Stimulated activated memory B cell treated with anti-CD40 and anti-IgM and Interleukin-4, amounts not matched to agents 10 μg/mL and 1 μg/mL and 100 μg/mL, for 72 hours (primary cell): Measurements from ENCODE around the gene MALAT1.
A peak's percentile ranks its signal among the peaks of the same experiment; 100 is the strongest.

ENCODE experiments used
- ATAC-seq: fragments of 150-1000 bp; cut with Tn5 transposase; 2 replicates; pipeline ENCODE4 v1.10.0; 2021
- H3K27ac Mint-ChIP-seq: one replicate; pipeline ENCODE4 v1.8.0; 2022; ENCODE audit warnings: mild to moderate bottlenecking, mixed read lengths
- H3K27me3 Mint-ChIP-seq: one replicate; pipeline ENCODE4 v1.8.0; 2022; ENCODE audit warnings: mixed read lengths
- H3K36me3 Mint-ChIP-seq: one replicate; pipeline ENCODE4 v1.8.0; 2022; ENCODE audit warnings: mixed read lengths
- H3K4me1 Mint-ChIP-seq: one replicate; pipeline ENCODE4 v1.8.0; 2022; ENCODE audit warnings: mixed read lengths
- H3K4me3 Mint-ChIP-seq: one replicate; pipeline ENCODE4 v1.8.0; 2022; ENCODE audit warnings: mild to moderate bottlenecking, moderate library complexity, mixed read lengths
- H3K9me3 Mint-ChIP-seq: one replicate; pipeline ENCODE4 v1.8.0; 2022; ENCODE audit warnings: mixed read lengths

Gene MALAT1

DNA sequence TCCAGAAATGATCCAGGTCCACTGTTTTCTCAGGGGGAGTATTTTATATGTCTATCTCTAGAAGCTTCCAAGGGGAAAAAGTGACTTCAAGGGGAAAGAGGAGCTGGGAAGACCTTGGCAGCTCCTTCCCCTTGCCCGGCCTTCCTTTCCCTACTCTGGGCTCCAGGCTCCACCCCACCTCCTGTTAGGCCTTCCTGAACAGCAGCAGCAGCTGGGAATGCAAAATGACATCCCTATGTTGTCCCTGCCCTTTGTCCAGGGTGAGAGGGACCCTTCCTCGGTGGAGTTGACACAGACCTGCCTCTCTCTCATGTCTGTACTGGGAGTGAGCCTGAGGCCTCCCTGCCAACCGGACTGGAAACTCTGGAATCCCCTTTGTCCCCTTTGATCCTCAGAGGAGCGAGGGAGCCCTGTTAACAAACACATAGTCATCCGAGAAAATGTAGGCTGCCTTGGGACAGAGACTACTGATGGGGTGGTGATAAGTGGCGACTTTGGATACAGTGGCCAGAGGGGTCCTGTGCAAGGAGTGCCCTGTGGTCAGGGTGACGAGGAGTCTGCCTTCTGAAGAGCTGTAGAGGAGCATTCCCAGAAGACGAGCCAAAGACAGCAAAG is 9.0 kb upstream of the MALAT1 start:
- peak overlapping the region; percentile 95 for H3K27ac Mint-ChIP-seq
- no peaks in the 10 kb centered on the region for H3K9me3 Mint-ChIP-seq
- H3K36me3 Mint-ChIP-seq = no peaks in the 10 kb centered on the region
- no peaks in the 10 kb centered on the region for H3K27me3 Mint-ChIP-seq
- ATAC-seq = no peak
- H3K4me1 Mint-ChIP-seq = peaks cover 75% of the 10 kb centered on the region
- no peak overlapping the region for H3K4me3 Mint-ChIP-seq

DNA sequence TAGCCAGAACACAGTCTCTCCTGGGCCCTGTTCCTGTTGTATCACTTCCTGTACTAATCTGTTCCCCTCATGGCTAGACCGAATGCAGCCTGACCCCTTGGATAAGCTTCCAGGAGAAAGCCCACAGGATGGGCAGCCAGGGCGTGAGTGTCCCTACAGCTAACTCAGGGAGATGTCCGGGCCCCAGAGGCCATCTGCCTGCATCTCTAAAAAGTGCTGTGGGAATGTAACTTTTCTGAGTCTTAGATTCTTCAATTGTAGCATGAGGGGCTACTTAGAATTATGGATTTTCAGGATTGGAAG is 7.7 kb upstream of the MALAT1 start:
- Mint-ChIP-seq H3K27ac (peak overlapping the region; percentile 95), H3K36me3 (no peaks in the 10 kb centered on the region), H3K9me3 (no peaks in the 10 kb centered on the region), H3K4me1 (peaks cover 78% of the 10 kb centered on the region), H3K27me3 (no peaks in the 10 kb centered on the region), H3K4me3 (no peak overlapping the region)
- ATAC-seq = no peak

DNA sequence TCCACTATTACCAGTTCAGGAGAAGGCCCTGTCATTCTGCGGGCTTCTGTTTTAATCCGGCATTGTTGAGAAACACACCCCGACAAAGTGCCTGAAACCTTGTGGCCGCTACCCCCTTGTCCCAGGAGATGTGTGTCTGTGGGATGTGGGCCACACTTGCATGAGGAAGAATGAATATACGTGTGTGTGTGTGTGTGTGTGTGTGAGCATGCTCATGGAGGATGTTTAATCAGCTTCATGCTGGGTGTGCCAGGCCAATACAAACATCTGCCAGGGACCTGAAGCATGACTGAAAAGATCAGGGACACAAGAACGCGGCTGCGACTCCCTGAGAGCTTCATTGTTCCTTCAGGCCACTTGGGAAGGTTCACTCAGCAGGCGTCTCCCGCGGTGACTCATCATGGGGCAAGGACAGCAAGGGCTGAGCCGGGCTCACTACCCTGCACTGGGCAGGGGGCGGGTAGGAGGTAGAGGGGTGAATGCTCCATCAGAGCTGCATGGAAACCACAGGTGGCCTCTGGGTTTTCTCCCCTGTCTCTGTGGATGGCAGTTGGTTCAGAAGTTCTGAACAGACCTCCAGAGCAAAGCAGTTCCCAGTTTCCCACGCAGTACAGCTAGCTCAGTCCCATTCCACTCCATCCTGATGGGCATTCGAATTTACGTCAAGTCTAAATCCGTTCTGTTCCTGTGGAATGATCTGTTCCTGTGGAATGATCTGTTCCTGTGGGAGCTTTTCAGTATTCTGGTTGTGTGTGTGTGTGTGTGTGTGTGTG is 7.0 kb upstream of the MALAT1 start:
- peak; percentile 12 for ATAC-seq
- peaks cover 83% of the 10 kb centered on the region for H3K4me1 Mint-ChIP-seq
- peak overlapping the region; percentile 59 for H3K4me3 Mint-ChIP-seq
- peak overlapping the region; percentile 95 for H3K27ac Mint-ChIP-seq
- no peaks in the 10 kb centered on the region for H3K36me3 Mint-ChIP-seq
- H3K27me3 Mint-ChIP-seq = no peaks in the 10 kb centered on the region
- H3K9me3 Mint-ChIP-seq = no peaks in the 10 kb centered on the region

DNA sequence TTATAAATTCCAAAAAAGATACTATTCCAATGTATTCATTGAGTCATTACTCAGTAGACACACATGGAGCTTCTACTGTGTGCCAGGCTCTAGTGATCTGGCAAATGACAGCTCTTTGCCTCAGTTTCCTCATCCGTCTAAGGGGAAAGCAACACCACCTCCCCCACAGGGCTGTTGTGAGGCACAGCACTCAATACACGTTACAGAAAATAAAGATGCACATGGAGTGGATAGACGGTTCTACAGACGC is 6.5 kb upstream of the MALAT1 start:
- H3K27ac Mint-ChIP-seq = peak overlapping the region; percentile 95
- H3K36me3 Mint-ChIP-seq = no peaks in the 10 kb centered on the region
- H3K27me3 Mint-ChIP-seq = no peaks in the 10 kb centered on the region
- peaks cover 83% of the 10 kb centered on the region for H3K4me1 Mint-ChIP-seq
- no peak for ATAC-seq
- peak overlapping the region; percentile 59 for H3K4me3 Mint-ChIP-seq
- no peaks in the 10 kb centered on the region for H3K9me3 Mint-ChIP-seq

DNA sequence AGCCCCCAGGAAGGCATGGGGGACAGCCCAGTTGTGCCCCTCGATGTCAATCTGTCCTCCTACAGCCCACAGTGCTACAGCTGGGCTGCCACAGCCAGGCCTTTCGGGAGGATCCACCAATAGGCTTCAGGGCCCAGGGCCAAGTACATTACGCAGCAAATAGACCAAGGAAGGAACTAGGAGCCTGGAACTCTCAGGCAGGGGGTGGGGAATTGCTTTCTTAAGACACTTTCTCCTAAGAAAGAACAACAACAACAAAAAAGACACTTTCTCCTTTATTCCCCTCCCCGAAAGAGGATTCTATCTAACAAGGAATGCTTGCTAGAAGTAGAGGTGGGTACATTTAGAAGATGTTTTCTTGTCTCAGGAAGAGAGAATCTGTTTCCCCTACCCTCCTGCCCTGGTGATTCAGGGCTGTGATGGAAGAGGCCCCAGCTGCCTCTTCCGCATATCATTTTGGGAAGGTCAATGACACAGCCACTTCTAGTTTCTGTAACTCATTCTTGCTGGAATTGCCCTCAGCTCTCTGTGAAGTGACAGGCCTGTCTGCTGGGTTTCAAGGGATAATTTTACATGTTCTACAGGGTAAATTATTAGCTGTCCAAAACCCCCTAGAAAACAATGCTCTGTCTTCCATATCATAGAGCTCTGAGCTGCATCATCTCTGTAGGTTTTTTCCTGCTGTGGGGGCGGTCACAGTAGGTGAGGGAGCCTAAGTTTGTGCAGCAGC is 6.0 kb upstream of the MALAT1 start:
- H3K9me3 Mint-ChIP-seq = no peaks in the 10 kb centered on the region
- ATAC-seq = peak; percentile 62
- H3K4me3 Mint-ChIP-seq = peak overlapping the region; percentile 64
- H3K4me1 Mint-ChIP-seq = peaks cover 79% of the 10 kb centered on the region
- peak overlapping the region; percentile 95 for H3K27ac Mint-ChIP-seq
- H3K27me3 Mint-ChIP-seq = no peaks in the 10 kb centered on the region
- H3K36me3 Mint-ChIP-seq = no peaks in the 10 kb centered on the region

DNA sequence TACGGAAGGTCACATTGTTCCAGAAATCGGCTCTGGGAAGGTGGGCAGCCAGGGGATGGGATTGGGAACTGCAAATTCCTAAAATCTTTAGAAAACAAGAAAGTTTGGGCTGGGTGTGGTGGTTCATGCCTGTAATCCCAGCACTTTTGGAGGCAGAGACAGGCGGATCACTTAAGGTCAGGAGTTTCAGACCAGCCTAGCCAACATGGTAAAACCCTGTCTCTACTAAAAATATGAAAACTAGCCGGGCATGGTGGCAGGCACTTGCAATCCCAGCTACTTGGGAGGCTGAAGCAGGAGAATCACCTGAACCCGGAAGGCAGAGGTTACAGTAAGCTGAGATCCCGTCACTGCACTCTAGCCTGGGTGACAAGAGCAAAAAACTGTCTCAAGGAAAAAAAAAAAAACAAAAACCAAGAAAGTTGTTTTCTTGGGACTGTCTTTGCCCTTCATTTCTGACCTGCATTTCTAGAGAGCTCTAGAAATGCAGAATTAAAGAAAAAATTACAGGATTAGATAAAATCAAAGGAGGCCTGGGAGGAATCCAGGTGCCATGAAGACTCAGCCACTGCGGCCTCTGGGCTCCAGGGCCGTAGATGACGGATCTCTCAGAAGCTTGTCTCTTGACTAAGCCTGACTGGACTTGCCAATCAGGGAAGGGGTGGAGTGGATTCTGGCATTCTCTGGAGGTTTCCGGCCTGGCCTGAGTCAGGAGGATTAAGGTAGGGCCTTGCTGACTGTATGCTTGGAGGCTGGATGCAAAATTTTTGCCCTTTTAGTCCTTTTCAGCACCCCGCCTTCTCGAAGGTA is 5.3 kb upstream of the MALAT1 start:
- no peaks in the 10 kb centered on the region for H3K27me3 Mint-ChIP-seq
- no peaks in the 10 kb centered on the region for H3K36me3 Mint-ChIP-seq
- ATAC-seq = no peak
- peak overlapping the region; percentile 64 for H3K4me3 Mint-ChIP-seq
- peaks cover 71% of the 10 kb centered on the region for H3K4me1 Mint-ChIP-seq
- H3K27ac Mint-ChIP-seq = peak overlapping the region; percentile 95
- H3K9me3 Mint-ChIP-seq = no peaks in the 10 kb centered on the region

DNA sequence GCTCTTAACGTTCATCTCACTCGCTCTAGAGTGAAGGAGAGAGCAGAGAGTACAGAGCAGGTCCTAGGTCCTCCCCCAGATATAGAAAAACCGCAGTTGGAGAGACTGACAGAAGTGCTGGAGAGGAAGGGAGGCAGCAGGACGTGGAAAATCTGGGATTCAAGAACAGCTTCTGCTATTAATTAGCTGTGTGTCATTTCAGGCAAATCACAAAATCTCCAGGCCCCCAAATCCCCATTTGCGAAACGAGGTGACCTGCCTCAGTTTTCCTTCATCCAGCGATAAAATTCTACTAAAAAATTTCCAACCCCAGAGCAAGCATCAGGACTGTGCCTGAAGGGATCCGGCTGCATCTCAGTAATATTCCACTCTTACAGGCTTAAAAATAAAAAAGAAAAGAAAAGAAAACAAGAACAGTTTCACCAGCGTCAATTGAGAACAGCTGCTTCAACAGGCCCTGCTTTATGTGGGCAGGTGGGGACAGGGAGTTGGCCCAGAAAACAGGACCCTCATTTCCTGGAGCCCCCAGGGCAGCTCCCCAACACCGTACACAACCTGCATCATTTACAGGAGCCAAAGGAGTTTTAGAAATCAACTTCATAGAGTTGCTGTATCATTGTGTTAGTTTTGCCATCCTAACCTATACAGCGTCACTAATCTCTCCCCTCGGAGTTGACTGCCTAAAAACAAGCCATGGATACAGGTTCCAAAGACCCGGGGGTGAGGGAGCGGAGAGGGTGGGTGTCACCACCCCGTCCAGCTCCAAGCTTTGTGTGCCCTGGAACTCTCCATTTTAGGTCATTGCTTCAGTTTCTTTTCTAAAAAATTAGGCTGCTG is 2.3 kb upstream of the MALAT1 start:
- Mint-ChIP-seq H3K36me3 (no peaks in the 10 kb centered on the region), H3K27me3 (no peaks in the 10 kb centered on the region), H3K4me3 (no peak overlapping the region), H3K27ac (no peak overlapping the region), H3K9me3 (no peaks in the 10 kb centered on the region), H3K4me1 (peaks cover 48% of the 10 kb centered on the region)
- ATAC-seq = peak; percentile 1

DNA sequence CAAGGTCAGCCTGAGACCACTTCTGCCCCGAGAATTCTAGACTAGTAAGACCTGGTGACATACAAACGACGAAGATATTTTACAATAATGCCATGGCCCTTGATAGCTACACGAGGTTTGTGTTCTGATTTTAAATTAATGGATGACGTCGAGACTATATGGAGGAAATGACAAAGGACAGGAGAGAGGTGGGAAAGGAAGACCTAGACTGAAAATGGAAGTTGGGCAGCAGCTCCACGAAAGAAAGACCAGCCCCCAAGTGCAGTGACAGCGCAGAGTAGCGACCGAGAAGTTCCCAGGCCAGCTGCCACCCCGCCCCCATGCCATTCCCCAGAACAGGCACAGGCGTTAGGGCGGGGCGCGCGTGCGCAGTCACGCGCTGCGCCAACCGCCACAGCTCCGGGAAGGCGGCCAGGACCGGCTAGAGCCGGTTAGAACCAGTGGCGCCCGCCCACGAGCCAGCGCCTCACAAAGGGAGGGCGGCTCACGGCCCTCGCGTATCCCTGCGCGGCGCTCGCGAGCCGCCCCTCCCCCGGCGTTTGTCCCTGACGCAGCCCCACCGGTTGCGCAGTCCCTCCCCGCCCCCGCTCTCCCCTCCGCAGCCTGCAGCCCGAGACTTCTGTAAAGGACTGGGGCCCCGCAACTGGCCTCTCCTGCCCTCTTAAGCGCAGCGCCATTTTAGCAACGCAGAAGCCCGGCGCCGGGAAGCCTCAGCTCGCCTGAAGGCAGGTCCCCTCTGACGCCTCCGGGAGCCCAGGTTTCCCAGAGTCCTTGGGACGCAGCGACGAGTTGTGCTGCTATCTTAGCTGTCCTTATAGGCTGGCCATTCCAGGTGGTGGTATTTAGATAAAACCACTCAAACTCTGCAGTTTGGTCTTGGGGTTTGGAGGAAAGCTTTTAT is 1.5 kb upstream of the MALAT1 start:
- Mint-ChIP-seq H3K27me3 (no peaks in the 10 kb centered on the region), H3K27ac (no peak overlapping the region), H3K9me3 (no peaks in the 10 kb centered on the region), H3K36me3 (no peaks in the 10 kb centered on the region), H3K4me3 (no peak overlapping the region), H3K4me1 (peaks cover 40% of the 10 kb centered on the region)
- ATAC-seq = peak; percentile 88

DNA sequence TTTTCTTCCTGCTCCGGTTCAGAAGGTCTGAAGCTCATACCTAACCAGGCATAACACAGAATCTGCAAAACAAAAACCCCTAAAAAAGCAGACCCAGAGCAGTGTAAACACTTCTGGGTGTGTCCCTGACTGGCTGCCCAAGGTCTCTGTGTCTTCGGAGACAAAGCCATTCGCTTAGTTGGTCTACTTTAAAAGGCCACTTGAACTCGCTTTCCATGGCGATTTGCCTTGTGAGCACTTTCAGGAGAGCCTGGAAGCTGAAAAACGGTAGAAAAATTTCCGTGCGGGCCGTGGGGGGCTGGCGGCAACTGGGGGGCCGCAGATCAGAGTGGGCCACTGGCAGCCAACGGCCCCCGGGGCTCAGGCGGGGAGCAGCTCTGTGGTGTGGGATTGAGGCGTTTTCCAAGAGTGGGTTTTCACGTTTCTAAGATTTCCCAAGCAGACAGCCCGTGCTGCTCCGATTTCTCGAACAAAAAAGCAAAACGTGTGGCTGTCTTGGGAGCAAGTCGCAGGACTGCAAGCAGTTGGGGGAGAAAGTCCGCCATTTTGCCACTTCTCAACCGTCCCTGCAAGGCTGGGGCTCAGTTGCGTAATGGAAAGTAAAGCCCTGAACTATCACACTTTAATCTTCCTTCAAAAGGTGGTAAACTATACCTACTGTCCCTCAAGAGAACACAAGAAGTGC is 661 bp upstream of the MALAT1 start:
- Mint-ChIP-seq H3K9me3 (no peaks in the 10 kb centered on the region), H3K27ac (no peak overlapping the region), H3K4me3 (no peak overlapping the region), H3K4me1 (peaks cover 37% of the 10 kb centered on the region), H3K27me3 (no peaks in the 10 kb centered on the region), H3K36me3 (no peaks in the 10 kb centered on the region)
- ATAC-seq = peak; percentile 7

DNA sequence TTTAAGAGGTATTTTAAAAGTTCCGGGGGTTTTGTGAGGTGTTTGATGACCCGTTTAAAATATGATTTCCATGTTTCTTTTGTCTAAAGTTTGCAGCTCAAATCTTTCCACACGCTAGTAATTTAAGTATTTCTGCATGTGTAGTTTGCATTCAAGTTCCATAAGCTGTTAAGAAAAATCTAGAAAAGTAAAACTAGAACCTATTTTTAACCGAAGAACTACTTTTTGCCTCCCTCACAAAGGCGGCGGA is 193 bp upstream of the MALAT1 start:
- no peak overlapping the region for H3K4me3 Mint-ChIP-seq
- no peaks in the 10 kb centered on the region for H3K27me3 Mint-ChIP-seq
- no peak for ATAC-seq
- peaks cover 37% of the 10 kb centered on the region for H3K4me1 Mint-ChIP-seq
- no peaks in the 10 kb centered on the region for H3K36me3 Mint-ChIP-seq
- H3K9me3 Mint-ChIP-seq = no peaks in the 10 kb centered on the region
- H3K27ac Mint-ChIP-seq = no peak overlapping the region

DNA sequence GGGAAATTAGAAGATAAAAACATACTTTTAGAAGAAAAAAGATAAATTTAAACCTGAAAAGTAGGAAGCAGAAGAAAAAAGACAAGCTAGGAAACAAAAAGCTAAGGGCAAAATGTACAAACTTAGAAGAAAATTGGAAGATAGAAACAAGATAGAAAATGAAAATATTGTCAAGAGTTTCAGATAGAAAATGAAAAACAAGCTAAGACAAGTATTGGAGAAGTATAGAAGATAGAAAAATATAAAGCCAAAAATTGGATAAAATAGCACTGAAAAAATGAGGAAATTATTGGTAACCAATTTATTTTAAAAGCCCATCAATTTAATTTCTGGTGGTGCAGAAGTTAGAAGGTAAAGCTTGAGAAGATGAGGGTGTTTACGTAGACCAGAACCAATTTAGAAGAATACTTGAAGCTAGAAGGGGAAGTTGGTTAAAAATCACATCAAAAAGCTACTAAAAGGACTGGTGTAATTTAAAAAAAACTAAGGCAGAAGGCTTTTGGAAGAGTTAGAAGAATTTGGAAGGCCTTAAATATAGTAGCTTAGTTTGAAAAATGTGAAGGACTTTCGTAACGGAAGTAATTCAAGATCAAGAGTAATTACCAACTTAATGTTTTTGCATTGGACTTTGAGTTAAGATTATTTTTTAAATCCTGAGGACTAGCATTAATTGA is 1.0 kb downstream of the MALAT1 start:
- Mint-ChIP-seq H3K4me1 (peaks cover 37% of the 10 kb centered on the region), H3K9me3 (no peaks in the 10 kb centered on the region), H3K36me3 (no peaks in the 10 kb centered on the region), H3K27me3 (no peaks in the 10 kb centered on the region), H3K4me3 (no peak overlapping the region), H3K27ac (no peak overlapping the region)
- no peak for ATAC-seq

DNA sequence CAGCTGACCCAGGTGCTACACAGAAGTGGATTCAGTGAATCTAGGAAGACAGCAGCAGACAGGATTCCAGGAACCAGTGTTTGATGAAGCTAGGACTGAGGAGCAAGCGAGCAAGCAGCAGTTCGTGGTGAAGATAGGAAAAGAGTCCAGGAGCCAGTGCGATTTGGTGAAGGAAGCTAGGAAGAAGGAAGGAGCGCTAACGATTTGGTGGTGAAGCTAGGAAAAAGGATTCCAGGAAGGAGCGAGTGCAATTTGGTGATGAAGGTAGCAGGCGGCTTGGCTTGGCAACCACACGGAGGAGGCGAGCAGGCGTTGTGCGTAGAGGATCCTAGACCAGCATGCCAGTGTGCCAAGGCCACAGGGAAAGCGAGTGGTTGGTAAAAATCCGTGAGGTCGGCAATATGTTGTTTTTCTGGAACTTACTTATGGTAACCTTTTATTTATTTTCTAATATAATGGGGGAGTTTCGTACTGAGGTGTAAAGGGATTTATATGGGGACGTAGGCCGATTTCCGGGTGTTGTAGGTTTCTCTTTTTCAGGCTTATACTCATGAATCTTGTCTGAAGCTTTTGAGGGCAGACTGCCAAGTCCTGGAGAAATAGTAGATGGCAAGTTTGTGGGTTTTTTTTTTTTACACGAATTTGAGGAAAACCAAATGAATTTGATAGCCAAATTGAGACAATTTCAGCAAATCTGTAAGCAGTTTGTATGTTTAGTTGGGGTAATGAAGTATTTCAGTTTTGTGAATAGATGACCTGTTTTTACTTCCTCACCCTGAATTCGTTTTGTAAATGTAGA is 1.7 kb downstream of the MALAT1 start:
- Mint-ChIP-seq H3K36me3 (peaks cover 2% of the 10 kb centered on the region), H3K9me3 (no peaks in the 10 kb centered on the region), H3K27ac (no peak overlapping the region), H3K27me3 (no peaks in the 10 kb centered on the region), H3K4me3 (no peak overlapping the region), H3K4me1 (peaks cover 41% of the 10 kb centered on the region)
- no peak for ATAC-seq

DNA sequence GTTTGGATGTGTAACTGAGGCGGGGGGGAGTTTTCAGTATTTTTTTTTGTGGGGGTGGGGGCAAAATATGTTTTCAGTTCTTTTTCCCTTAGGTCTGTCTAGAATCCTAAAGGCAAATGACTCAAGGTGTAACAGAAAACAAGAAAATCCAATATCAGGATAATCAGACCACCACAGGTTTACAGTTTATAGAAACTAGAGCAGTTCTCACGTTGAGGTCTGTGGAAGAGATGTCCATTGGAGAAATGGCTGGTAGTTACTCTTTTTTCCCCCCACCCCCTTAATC is 2.3 kb downstream of the MALAT1 start:
- Mint-ChIP-seq H3K9me3 (no peaks in the 10 kb centered on the region), H3K27ac (no peak overlapping the region), H3K4me3 (no peak overlapping the region), H3K4me1 (peaks cover 43% of the 10 kb centered on the region), H3K27me3 (no peaks in the 10 kb centered on the region), H3K36me3 (peaks cover 8% of the 10 kb centered on the region)
- ATAC-seq = no peak
